Measurements from ENCODE around the gene DYRK4. TPM values are rescaled to one million over a fixed set of nuclear protein-coding genes. Genes with fewer than 3 reads are reported as not detected.

DYRK4 gene
- total RNA-seq, 4 donors from 2014 or later: 14.8 to 26.4 (median 24.2) TPM

- ATAC-seq (ENCODE audit: low FRiP score): no peak
These were observed 1.3 kb downstream of the DYRK4 start for GRCh38 chr12:4563336-4563735.

GRCh38 chr12:4564818-4565217 lies 2.8 kb downstream of the DYRK4 start:
- DNase-seq (ENCODE audit: low spot score) (no peak), ATAC-seq (ENCODE audit: low FRiP score) (no peak)
- TF ChIP-seq, protein P1, sequence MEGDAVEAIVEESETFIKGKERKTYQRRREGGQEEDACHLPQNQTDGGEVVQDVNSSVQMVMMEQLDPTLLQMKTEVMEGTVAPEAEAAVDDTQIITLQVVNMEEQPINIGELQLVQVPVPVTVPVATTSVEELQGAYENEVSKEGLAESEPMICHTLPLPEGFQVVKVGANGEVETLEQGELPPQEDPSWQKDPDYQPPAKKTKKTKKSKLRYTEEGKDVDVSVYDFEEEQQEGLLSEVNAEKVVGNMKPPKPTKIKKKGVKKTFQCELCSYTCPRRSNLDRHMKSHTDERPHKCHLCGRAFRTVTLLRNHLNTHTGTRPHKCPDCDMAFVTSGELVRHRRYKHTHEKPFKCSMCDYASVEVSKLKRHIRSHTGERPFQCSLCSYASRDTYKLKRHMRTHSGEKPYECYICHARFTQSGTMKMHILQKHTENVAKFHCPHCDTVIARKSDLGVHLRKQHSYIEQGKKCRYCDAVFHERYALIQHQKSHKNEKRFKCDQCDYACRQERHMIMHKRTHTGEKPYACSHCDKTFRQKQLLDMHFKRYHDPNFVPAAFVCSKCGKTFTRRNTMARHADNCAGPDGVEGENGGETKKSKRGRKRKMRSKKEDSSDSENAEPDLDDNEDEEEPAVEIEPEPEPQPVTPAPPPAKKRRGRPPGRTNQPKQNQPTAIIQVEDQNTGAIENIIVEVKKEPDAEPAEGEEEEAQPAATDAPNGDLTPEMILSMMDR (IDR thresholded peaks at IDR 0.05): no peak

More at GRCh38 chr12:4563336-4563735, 1.3 kb downstream of the DYRK4 start:
- DNase-seq (ENCODE audit: low spot score): no peak
- TF ChIP-seq, protein P1 (IDR thresholded peaks at IDR 0.05): no peak

GRCh38 chr12:4566474-4566873 lies 4.5 kb downstream of the DYRK4 start:
- DNase-seq (ENCODE audit: low spot score): no peak
- TF ChIP-seq, protein P1 (IDR thresholded peaks at IDR 0.05): no peak
- ATAC-seq (ENCODE audit: low FRiP score): no peak

DNA sequence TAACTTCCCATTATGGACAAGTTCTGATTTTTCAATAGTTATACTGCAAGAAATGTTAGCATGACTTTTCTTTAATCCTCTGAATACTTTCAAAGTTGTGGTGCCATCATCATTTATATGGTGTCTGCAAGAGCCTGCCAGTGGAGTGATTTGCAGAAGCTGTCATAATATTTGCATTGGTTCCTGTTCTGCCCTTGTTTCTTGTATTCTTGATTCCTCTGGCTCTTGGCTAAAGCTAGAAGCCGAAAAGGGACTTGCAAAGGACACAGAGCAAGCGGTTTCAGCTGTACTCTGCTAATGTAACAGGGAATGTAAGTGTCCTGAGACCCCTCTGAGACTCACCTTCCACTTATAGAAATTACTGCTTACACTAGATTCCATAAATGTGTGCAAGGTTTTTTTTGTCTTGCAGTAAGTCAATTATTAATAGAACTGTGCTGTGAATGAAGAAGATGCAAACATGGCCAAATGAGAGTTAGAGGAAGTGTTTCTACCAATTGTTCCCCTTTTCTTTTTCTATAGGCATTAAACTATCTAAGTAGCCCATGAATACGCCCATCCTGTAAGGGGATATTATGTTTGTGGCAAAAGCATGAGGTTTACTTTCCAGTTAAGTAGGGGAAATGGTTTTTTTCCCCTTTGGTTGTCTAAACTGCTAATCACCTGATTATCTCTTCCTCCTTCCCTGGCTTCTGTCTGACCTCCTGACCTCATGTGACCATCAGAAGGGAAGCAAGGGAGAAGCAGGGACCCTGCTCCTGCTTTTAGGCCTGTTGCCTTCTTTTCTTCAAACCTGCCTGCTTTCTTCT lies 5.3 kb downstream of the DYRK4 start:
- ATAC-seq (ENCODE audit: low FRiP score): no peak
- DNase-seq (ENCODE audit: low spot score): no peak
- TF ChIP-seq, protein P1 (IDR thresholded peaks at IDR 0.05): no peak

DNA sequence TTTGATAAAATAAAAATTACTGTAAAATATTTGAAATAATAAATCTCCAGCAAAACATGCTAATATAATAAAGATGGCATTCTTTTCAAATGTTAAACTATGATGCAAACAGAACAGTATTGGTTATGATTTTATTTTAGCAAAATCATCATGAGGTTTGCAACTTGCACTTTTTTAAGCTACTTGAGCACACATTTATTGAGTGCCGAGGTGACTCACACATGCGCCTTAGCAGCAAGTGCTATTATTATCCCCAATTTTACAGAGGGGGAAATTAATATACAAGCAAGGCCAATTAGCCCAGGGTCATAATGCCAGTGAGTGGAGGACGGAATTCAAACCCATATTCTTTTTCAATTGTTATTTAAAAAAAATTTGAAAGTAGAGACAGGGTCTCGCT lies 7.3 kb downstream of the DYRK4 start:
- ATAC-seq (ENCODE audit: low FRiP score) (no peak), DNase-seq (ENCODE audit: low spot score) (no peak)
- TF ChIP-seq, protein P1 (IDR thresholded peaks at IDR 0.05): no peak

- ATAC-seq (ENCODE audit: low FRiP score): no peak
- TF ChIP-seq, protein P1 (IDR thresholded peaks at IDR 0.05): no peak
- DNase-seq (ENCODE audit: low spot score): no peak
These were observed 10.7 kb downstream of the DYRK4 start for GRCh38 chr12:4572680-4573079.
